Measurements from ENCODE around the gene PLEKHA4.
"Not testable (repeated sequence)": the region's sequence is repeated elsewhere in the genome, so short reads cannot be mapped to it uniquely, and the experiment has no call there.

Gene PLEKHA4

DNA sequence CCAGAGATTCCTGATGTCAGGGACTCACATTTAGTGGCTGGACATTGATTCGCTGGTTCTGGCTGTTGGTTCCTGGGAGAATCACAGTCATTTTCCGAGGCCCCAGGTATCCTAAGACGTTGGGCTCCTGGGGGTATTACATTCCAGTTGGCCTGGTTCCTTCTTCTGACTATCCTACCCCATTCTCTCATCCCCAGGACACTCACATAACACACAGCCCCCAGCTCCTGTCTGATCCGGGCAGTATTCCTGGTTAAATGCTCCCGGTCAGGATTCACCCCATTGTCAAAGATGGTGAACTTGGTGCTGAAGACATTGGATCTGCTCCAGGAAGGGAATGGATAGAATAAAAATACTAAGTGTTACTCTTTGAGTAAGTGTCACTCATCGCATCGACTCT is 15.3 kb upstream of the PLEKHA4 start:
- DNase-seq, result no peak

GRCh38 chr19:48881741-48882657 is 13.6 kb upstream of the PLEKHA4 start:
- DNase-seq, result no peak

DNA sequence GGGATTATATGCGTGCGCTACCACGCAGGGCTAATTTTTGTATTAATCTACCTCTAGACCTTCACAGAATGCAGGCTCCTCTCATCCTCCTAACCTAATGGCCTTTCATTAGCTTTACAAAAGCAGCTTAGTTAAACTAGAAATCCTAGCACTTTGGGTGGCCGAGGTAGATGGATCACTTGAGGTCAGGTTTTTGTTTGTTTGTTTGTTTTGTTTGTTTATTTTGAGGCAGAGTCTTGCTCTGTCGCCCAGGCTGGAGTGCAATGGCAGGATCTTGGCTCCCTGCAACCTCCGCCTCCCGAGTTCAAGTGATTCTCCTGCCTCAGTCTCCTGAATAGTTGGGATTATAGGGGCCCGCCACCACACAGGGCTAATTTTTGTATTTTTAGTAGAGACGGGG is 11.3 kb upstream of the PLEKHA4 start:
- not testable (repeated sequence) for DNase-seq

DNA sequence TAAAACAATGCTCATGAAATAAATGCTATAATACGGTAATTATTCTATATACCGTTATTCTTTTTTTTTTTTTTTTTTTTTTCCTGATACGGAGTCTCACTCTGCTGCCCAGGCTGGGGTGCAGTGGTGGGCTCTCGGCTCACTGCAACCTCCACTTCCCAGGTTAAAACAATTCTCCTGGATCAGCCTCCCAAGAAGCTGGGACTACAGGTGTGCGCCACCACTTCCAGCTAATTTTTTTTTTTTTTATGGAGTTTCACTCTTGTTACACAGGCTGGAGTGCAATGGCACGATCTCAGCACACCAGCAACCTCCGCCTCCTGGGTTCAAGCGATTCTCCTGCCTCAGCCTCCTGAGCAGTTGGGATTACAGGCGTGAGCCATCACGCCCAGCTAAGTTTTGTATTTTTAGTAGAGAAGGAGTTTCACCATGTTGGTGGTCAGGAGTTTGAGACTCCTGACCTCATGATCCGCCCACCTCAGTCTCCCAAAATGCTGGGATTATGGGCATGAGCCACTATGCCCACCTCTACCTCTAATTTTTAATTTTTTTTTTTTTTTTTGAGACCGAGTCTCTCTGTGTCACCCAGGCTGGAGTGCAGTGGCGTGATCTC is 10.7 kb upstream of the PLEKHA4 start:
- DNase-seq, result no peak

DNA sequence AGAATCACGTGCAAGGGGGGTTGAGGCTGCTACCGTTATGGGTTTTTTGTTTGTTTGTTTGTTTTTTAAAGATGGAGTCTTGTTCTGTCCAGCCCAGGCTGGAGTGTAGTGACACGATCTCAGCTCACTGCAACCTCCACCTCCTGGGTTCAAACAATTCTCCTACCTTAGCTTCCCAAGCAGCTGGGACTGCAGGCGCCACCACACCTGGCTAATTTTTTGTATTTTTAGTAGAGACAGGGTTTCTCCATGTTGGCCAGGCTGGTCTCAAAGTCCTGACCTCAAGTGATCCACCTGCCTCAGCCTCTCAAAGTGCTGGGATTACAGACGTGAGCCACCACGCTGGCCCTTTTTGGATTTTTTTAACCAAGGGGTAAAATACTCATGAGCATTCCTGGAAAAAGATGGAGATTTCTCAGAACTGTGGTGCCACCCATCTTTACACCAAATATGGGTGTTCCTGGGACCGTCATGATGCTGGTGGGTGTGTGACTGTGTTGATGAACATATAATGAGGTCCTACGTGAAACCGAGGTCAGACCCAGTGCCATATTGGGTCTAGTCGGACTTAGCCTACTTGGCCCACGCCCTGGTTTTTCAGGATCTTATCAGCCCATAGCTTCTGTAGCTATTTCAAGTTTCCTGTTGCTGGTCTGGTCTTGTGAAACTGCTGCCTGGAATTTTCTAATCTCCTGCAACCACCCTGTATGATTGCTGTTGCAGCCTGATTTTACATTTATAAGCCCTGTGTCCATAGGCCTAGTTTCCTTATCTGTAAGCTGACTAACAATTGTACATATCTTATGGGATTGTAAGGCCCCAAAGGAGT is 10.0 kb upstream of the PLEKHA4 start:
- DNase-seq, result no peak

DNA sequence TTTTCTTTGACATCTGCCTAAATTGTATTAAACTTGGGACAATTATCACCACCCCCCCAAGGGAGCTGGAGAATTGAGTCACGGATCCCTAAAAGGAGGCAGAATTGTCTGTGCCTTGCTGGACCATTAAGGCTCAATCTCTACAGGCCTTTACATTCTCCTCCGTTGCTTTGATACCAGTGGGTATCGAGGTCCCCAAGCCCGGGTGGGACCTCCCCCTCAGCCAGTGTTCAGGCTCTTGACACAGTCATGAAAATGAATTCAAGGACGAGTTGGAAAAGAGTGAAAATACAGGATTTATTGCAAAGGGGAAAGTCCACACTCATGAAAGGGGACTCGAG is 9.4 kb upstream of the PLEKHA4 start:
- no peak for DNase-seq

GRCh38 chr19:48876043-48876981 is 7.9 kb upstream of the PLEKHA4 start:
- DNase-seq, result not testable (repeated sequence)

DNA sequence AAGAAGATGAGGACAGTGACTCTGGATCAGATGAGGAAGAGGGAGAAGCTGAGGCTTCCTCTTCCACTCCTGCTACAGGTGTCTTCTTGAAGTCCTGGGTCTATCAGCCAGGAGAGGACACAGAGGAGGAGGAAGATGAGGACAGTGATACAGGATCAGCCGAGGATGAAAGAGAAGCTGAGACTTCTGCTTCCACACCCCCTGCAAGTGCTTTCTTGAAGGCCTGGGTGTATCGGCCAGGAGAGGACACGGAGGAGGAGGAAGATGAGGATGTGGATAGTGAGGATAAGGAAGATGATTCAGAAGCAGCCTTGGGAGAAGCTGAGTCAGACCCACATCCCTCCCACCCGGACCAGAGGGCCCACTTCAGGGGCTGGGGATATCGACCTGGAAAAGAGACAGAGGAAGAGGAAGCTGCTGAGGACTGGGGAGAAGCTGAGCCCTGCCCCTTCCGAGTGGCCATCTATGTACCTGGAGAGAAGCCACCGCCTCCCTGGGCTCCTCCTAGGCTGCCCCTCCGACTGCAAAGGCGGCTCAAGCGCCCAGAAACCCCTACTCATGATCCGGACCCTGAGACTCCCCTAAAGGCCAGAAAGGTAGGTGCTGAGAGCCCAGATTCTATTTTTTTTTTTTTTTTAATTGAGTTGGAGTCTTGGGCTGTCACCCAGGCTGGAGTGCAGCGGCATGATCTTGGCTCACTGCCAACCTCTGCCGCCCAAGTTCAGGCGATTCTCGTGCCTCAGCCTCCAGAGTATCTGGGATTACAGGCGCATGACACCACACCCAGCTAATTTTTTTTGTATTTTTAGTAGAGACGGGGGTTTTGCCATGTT is 6.1 kb upstream of the PLEKHA4 start:
- DNase-seq, result no peak

- DNase-seq, result no peak
These were observed 5.3 kb upstream of the PLEKHA4 start for GRCh38 chr19:48873476-48874302.

GRCh38 chr19:48872884-48873475 is 4.6 kb upstream of the PLEKHA4 start:
- DNase-seq, result peak; percentile 68

- DNase-seq, result peak; percentile 98
These were observed 3.9 kb upstream of the PLEKHA4 start, which contains the start of gene PPP1R15A for GRCh38 chr19:48872182-48872883. PPP1R15A (plus strand) TSS chr19:48872421; CDS start chr19:48873234, 813 bp downstream.

DNA sequence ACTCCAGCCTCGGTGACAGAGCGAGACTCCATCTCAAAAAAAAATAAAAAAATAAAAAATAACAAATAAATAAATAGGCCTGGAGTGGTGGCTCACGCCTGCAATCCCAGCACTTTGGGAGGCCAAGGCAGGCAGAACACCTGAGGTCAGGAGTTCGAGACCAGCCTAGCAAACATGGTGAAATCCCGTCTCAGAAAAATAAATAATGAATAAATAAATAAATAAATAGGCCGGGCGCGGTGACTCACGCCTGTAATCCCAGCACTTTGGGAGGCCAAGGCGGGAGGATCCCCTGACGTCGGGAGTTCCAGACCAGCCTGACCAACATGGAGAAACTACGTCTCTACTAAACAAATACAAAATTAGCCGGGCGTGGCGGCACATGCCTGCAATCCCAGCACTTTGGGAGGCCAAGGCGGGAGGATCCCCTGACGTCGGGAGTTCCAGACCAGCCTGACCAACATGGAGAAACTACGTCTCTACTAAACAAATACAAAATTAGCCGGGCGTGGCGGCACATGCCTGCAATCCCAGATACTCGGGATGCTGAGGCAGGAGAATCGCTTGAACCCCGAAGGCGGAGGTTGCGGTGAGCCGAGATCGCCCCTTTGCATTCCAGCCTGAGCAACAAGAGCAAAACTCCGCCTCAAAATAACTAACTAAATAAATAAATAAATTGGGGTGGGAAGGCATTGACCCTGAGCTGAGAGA is 3.2 kb upstream of the PLEKHA4 start:
- not testable (repeated sequence) for DNase-seq

- no peak for DNase-seq
These were observed 1.6 kb upstream of the PLEKHA4 start for GRCh38 chr19:48870048-48870447.

GRCh38 chr19:48867746-48868113 is 687 bp downstream of the PLEKHA4 start:
- no peak for DNase-seq

DNA sequence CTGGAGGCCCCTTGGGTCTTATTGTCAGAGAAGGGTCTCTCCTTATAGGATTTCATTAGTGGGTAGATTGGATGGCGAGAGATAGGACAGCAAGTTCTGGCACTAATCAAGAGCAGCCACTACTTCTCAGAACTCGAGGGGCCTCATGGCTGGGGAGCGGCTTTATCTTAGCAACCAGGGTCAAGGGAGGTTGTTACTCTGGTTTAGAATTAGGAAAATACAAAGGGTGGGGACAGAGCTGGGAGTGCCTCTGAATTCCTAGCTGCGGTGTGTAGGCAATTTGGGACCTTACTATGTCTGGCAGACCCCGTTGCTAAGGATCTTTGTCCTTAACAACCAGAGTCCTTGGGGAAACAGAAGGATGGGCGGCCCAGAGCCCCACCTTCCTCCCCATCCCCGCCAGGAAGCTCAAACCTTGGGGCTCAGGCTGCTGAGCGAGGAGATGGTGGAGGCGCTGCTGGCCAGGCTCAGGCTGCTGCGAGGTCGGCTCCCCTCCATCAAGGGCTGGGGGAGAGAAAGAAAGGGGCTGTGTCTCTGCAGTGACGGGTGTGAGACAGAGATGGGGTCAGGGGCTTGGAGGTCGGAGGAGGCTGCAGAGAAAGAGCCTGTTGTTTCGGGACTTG is 1.2 kb downstream of the PLEKHA4 start:
- DNase-seq, result no peak

- DNase-seq, result no peak
These were observed 1.7 kb downstream of the PLEKHA4 start for GRCh38 chr19:48866692-48867091.

- no peak for DNase-seq
These were observed 5.6 kb downstream of the PLEKHA4 start for GRCh38 chr19:48862827-48863226.

GRCh38 chr19:48861313-48861712 is 7.1 kb downstream of the PLEKHA4 start:
- DNase-seq, result no peak

All from NCI-H146 (cell line).